Measurements from ENCODE around the gene B3GLCT. TPM values are rescaled to one million over a fixed set of nuclear protein-coding genes. Genes with fewer than 3 reads are reported as not detected.

The B3GLCT gene
- total and polyA plus RNA-seq, 7 donors: 1.1 to 5.5 (median 2.8) TPM

DNA sequence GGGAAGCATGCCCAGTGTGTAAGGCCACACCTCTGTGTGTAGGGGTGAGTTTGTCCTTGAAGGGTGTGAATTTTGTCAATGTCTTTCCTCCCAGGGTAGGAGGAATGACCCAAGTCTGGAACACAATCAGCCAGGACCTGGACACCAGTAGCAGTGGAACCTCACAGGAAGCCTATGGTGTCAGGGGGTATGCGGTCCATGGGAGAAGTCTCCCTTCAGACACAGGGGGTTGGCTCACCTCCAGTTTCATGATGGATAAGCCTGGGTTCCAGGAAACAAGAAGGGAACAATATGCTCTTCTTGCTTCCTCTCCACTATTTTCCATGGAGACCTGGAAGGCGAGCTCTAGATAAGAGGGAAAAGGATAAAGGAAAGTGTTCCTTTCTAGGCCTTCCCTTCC is 23.9 kb downstream of the B3GLCT start:
- 82 to 91% (median 91%) methylated on average over 2 of the region's 2 CpGs for WGBS, 3 donors
- Histone ChIP-seq H3K4me1 (no peaks in the 10 kb centered on the region), H3K4me3 (no peak overlapping the region), H3K9me3 (no peaks in the 10 kb centered on the region), H3K27me3 (ENCODE audit: insufficient read depth in 3 of 3, low read length in 2 of 3) (no peaks in the 10 kb centered on the region), H3K27ac (no peak overlapping the region), H3K36me3 (ENCODE audit: insufficient read depth in 1 of 2, low read depth in 1 of 2) (no peaks in the 10 kb centered on the region)
- no peak for ATAC-seq
- TF ChIP-seq, protein P1, sequence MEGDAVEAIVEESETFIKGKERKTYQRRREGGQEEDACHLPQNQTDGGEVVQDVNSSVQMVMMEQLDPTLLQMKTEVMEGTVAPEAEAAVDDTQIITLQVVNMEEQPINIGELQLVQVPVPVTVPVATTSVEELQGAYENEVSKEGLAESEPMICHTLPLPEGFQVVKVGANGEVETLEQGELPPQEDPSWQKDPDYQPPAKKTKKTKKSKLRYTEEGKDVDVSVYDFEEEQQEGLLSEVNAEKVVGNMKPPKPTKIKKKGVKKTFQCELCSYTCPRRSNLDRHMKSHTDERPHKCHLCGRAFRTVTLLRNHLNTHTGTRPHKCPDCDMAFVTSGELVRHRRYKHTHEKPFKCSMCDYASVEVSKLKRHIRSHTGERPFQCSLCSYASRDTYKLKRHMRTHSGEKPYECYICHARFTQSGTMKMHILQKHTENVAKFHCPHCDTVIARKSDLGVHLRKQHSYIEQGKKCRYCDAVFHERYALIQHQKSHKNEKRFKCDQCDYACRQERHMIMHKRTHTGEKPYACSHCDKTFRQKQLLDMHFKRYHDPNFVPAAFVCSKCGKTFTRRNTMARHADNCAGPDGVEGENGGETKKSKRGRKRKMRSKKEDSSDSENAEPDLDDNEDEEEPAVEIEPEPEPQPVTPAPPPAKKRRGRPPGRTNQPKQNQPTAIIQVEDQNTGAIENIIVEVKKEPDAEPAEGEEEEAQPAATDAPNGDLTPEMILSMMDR (IDR thresholded peaks at IDR 0.05): no peak
- DNase-seq: no peak
- intact Hi-C loops (cut with DNase I): no loop called here

DNA sequence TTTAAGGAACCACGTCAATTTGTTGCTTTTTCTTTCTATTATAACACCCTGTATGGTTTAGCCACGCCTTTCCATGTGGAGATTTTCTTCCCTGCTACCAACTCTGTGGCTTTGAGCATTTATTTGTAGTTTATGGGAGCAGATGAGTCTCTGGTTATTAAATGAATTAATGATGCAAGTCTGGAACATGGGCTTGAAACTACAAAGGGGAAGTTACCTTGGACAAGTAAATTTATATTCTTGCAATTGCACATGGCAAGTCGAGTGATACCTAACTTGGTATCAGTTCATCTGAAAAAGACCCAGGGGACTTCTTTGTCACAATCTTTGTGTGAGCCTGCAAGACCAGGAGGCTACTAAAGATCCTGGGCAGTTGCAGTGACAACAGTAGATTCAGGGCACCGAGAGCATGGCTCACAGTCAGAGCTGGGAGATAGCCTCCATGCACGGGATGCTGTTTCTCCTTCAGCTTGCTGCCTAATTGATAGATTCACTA is 24.4 kb downstream of the B3GLCT start:
- no peak overlapping the region for H3K27ac ChIP-seq

DNA sequence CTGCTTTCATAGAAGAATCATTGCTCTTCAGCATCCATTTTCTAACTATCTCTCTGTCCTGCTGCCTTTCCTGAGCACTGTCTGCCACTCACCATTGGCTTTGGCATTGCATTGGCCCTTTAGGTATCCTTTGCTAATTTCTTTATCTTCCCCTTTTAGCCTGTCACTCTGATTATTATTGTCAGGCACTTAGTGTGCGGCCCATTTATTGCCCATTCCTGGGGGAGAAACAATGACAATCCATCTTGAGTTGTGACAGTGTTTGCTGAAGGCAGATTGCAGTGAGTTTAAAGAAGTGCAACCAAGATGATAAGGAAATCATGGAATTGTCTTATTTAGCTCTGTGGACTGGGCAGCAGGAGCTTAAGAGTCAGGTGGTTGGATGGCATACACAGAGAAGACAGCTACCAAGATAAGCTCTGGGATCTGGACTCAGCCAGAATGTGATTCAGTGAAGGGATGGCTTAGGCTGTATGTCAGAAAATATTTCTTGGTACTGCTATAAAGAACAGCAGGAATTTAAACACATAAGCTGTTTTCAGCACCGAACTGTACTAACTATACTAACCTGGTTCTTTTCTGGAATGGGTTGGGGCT is 25.3 kb downstream of the B3GLCT start:
- TF ChIP-seq, protein P1 (IDR thresholded peaks at IDR 0.05): no peak
- intact Hi-C loops (cut with DNase I): no loop called here
- H3K27ac ChIP-seq: no peak overlapping the region
- H3K4me3 ChIP-seq: no peak overlapping the region
- no peaks in the 10 kb centered on the region for H3K9me3 ChIP-seq
- no peak for ATAC-seq
- H3K4me1 ChIP-seq: no peaks in the 10 kb centered on the region
- H3K36me3 ChIP-seq (ENCODE audit: insufficient read depth in 1 of 2, low read depth in 1 of 2): no peaks in the 10 kb centered on the region
- DNase-seq: no peak
- 67 to 95% (median 68%) methylated on average over 2 of the region's 2 CpGs for WGBS, 3 donors
- H3K27me3 ChIP-seq (ENCODE audit: insufficient read depth in 3 of 3, low read length in 2 of 3): no peaks in the 10 kb centered on the region

More for the DNA sequence above, 24.4 kb downstream of the B3GLCT start:
- no peaks in the 10 kb centered on the region for H3K27me3 ChIP-seq (ENCODE audit: insufficient read depth in 3 of 3, low read length in 2 of 3)
- H3K4me1 ChIP-seq: no peaks in the 10 kb centered on the region
- WGBS, 3 donors: 87 to 91% (median 90%) methylated on average over 5 of the region's 5 CpGs
- intact Hi-C loops (cut with DNase I): no loop called here
- H3K4me3 ChIP-seq: no peak overlapping the region
- TF ChIP-seq, protein P1 (IDR thresholded peaks at IDR 0.05): no peak
- ATAC-seq (no peak), DNase-seq (no peak)
- no peaks in the 10 kb centered on the region for H3K9me3 ChIP-seq
- no peaks in the 10 kb centered on the region for H3K36me3 ChIP-seq (ENCODE audit: insufficient read depth in 1 of 2, low read depth in 1 of 2)

DNA sequence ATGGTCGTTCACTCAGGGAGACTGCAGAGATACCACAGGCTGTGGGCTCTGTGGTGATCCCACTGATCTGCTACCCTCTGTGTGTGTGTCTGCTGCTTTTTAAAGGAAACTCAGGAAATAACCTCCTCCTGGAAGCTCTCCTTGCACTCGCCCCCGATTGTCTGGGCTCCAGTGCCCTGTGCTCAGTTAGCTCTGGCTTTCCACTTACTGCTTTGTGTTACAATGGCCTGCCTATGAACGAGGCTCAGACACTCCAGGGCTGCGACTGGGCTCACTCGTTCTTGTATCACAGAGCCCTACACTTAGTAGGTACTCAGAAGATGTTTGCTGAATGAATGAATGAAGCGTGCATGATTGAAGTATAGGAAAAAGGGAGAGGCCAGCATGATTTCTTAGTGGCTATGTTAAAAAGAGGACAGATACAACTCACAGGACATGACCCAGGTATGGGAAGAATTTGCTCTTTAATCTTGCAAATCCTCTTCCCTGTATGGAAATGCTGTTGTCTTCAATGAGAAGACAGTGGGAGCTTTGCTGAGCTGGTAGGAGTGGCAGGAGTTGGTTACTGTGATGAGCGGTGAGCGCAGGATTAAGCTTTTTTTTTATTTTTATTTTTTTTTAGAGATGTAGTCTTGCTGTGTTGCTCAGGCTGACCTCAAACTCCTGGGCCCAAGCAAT is 26.4 kb downstream of the B3GLCT start:
- H3K9me3 ChIP-seq: no peaks in the 10 kb centered on the region
- H3K27ac ChIP-seq: no peak overlapping the region
- H3K36me3 ChIP-seq (ENCODE audit: insufficient read depth in 1 of 2, low read depth in 1 of 2): no peaks in the 10 kb centered on the region
- H3K4me3 ChIP-seq: no peak overlapping the region
- H3K27me3 ChIP-seq (ENCODE audit: insufficient read depth in 3 of 3, low read length in 2 of 3): no peaks in the 10 kb centered on the region
- 86 to 94% (median 88%) methylated on average over 9 of the region's 9 CpGs for WGBS, 3 donors
- TF ChIP-seq, protein P1 (IDR thresholded peaks at IDR 0.05): no peak
- DNase-seq (no peak), ATAC-seq (no peak)
- intact Hi-C loops (cut with DNase I): no loop called here
- no peaks in the 10 kb centered on the region for H3K4me1 ChIP-seq
